DMS79 (cell line): ENCODE data around the gene DPY30.
"Not testable (repeated sequence)": the region's sequence is repeated elsewhere in the genome, so short reads cannot be mapped to it uniquely, and the experiment has no call there.

ENCODE experiments used
- DNase-seq: peaks from one replicate; lab custom pipeline; 2025; lab: John Stamatoyannopoulos, UW

Gene DPY30

DNA sequence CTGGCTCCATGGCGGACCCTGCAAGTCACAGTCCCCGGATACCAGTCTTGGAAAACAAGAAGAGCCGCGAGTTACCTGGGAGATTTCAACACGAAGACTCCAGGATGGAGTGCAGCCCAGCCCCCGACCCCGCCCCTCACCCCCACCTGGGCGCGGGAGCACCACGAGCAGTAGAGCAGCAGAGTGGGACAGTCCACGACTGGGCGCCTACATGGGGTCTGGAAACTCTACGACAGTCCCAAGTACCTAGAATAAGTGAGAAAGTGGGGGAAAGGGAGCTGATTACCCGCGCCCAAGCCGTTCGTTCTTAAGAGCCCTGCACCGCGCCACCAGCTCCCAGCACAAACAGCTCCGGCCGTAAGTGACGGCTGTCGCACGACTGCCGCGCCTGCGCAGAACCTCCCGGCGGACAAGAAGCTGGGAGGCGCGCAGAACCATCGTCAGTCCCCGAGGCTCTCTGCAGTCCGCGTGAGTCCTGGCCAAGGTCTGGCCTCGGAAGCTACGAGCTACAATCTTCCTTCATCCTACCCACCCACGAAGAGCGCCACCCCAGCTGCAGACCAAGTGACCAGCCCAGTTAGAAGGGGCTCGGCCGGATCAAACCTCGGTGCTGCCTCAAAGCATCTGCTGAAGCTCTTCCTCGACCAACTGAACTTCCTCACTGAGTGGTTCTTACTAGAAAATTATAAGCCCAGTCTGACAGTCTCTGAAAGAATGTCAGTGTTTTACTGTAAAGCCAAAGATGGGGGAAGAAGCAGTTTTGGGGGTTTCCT, at the start of gene DPY30:
Gene DPY30, minus strand, starts transcription at position 359 of the 773 bp plus-strand sequence. Its CDS starts 349 bp downstream, at position 10.
- peak; percentile 73 for DNase-seq

DNA sequence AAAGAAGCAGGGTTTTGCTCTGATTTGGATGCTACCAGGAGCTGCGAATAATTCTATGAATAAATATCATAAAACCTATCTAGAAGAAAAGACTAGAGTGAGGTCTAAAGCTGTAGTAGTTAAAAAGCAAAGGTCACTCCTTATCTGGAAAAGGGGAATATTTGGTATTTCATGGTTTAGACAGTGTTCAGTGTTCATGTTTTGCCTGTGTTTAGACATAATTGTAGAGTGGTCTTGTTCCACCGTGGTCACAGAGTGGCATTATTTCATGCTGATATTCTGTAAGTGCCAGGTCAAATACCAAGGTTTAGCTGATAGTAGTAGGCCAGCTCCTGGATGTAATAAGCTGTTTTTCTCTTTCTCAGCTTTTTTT, 34.5 kb upstream of the DPY30 start:
- DNase-seq, result no peak

DNA sequence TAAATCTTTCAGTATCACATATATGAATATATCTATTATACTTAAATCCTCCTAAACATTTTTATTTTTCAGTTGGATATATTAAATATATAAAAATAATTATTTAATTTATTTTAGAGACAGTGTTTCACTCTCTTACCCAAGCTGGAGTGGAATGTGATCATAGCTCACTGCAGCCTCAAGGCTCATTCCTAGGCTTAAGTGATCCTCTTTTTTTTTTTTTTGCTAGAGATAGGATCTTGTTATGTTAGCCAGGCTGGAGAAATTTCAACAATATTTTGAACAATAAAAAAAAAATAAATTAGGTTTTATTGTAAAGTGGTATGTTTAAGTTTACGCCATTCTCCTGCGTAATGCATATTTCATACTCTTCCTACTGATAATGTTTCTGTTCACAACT, 27.9 kb upstream of the DPY30 start:
- no peak for DNase-seq

DNA sequence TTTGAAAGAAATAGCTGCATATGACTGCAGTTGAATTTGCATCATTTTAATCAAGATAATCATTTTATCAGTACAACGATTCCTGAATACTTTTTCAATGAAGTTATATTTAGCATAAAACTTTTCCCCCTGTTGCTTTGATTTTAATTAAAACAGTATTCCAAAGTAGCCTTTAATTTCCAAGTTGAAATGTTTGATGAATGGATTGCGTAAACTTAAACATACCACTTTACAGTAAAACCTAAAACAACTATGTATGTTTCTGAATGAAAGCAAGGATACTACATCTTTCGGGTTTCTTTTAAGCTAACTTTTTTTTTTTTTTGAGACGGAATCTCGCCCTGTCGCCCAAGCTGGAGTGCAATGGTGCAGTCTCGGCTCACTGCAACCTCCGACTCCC, 25.1 kb upstream of the DPY30 start:
- no peak for DNase-seq

DNA sequence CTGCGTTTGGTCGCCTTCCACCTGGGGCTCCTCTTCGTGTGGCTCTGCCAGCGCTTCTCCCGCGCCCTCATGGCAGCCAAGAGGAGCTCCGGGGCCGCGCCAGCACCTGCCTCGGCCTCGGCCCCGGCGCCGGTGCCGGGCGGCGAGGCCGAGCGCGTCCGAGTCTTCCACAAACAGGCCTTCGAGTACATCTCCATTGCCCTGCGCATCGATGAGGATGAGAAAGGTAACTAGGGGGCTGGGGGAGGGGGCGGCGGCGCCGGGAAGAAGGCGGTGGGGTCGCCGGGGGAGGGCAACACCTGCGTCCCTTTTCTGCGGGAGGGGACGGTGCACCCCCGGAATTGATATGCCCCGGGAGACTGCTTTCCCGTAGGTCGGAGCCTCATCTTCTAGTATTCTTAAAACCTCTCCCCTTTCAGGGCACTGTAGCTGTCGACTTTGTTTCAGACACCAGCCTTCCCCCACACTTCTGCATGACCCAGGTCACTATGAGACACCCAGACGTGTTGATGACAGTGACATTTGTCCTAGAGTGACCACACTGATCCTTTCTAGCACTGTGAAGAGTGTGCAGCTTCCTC, 24.5 kb upstream of the DPY30 start:
- DNase-seq, result no peak

DNA sequence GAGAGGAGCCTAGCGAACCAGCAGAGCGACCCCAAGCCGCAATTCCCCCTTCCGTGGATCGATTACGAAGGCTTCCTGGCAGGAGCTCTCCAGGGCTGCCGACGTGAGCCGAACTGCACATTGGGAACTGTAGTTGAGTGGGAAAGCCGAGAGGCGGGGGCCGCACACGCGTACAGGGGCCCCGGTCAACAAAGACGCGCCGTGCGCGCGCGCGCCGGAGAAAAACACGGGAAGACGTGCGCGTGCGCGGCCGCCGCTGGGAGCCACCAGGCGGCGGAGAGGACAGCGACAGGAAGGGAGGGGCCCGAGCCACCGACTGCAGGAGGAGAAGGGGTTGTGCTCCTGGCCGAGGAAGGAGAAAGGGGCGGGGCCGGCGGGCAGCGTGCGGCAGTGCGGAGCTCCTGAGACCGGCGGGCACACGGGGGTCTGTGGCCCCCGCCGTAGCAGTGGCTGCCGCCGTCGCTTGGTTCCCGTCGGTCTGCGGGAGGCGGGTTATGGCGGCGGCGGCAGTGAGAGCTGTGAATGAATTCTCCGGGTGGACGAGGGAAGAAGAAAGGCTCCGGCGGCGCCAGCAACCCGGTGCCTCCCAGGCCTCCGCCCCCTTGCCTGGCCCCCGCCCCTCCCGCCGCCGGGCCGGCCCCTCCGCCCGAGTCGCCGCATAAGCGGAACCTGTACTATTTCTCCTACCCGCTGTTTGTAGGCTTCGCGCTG, 23.9 kb upstream of the DPY30 start, which contains the start of gene SPAST:
Gene SPAST, plus strand, starts transcription at position 247 of the 711 bp plus-strand sequence. Its CDS starts 276 bp downstream, at position 523.
- peak; percentile 96 for DNase-seq

DNA sequence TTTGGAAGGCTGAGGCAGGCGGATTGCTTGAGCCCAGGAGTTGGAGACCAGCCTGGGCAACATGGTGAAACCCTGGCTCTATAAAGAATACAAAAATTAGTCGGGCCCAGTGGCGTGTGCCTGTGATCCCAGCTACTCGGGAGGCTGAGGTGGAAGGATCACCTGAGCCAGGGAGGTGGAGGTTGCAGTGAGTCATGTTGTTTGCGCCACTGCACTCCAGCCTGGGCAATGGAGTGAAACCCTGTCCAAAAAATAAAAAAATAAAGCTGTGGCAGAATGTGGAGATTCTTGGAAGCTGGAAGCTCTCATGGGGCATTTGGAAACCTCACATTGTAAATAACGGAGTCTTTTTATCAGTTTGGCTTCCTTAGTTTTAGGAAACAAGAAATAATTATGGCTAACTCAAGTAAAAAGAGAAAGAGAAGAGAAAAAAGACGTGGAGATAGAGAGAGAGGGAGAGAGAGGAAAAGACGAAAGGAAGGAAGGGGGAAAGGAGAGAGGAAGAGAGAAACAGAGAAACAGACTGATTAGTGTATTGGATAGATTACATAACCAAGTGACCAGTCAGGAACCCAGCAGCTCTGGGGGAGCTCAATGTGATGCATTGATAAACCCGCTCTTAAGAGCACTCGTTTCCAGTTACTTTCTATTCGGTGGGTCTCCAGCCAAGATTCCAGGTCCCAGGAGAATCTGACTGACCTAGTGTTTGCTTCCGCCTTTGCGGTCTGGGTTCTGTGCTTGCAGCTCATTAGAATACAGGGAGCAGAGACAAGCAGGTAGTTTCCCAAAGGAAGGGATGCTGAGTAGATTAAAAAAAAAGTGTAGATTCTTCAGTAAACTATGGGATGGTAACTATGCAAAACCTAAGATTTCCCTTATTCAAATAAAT, 22.6 kb upstream of the DPY30 start:
- DNase-seq, result peak; percentile 76

DNA sequence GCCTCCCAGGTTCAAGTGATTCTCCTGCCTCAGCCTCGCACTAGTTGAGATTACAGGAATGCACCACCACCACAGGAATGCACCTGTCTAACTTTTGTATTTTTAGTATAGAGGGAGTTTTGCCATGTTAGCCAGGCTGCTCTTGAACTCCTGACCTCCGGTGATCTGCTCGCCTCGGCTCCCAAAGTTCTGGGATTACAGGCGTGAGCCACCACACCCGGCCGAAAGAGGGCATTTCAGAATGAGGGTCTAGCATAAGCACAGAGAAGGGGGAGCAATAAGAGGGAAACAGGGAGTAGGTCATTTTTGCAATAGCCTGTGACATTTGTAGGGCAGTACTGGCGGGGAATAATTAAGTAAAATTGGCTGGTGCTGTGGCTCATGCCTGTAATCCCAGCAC, 21.8 kb upstream of the DPY30 start:
- no peak for DNase-seq

DNA sequence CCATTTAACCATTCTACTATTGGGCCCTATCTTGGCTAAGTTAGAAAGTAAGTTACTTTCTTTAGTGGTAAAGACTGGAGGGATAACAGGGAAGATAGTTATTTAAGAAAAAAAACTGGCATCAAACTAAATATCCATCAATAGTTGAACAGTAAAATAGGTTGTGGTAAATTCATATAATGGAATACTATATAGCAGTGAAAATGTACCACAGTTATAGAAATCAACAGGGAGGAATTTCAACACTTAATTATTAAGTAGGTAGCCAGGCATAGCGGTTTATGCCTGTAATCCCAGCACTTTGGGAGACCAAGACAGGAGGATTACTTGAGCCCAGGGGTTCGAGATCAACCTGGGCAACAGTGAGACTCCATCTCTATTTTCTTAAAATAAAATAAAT, 20.7 kb upstream of the DPY30 start:
- no peak for DNase-seq

DNA sequence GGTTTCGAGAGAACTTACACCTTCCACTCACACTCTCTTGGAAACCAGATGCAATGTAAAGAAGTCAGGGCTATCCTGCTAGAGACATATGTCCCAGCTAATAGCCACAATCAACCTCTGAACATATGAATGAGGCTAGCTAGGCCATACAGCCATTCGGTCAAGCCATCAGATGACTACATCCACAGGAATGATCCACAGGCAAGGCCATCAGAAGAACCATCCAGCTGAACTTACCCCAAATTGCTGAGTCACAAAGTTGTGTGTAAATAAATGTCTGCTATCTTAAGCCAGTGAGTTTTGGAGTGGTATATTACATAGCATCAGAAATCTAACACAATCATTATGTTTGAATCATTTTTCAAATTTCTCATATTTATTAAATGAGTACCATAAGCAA, 18.5 kb upstream of the DPY30 start:
- DNase-seq, result no peak

DNA sequence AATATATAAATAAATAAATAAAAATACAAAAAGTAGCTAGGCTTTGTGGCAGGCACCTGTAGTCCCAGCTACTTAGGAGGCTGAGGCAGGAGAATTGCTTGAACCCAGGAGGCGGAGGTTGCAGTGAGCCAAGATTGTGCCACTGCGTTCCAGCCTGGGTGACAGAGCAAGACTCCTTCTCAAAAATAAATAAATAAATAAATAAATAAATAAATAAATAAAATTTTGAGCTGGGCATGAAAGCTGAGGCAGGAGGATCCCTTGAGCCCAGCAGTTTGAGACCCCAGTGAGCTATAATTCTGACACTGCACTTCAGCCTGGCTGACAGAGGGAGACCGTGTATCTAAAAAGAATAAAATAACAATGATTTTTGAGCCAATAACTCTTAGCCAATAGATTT, 15.0 kb upstream of the DPY30 start:
- DNase-seq, result not testable (repeated sequence)

DNA sequence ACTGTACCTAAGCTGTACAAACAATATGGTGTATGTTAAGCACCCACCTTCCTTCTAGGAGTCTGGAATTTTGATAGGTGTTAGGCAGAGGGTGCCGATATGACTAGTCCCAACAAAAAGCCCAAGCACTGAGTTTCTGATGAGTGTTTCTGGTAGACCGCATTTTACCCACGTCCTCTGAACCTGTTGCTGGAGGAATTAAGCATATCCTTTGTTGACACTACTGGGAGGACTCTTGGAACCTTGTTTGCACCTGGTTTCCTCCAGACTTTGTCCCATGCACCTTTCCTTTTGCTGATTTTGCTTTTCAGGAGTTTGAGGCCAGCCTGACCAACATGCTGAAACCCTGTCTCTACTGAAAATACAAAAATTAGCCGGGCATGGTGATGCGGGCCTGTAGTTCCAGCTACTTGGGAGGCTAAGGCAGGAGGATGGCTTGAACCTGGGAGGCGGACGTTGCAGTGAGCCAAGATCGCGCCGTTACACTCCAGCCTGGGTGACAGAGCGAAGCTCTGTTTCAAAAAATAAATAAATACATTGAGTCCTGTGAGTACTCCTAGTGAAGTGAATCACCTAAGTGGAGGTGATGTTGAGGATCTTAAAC, 12.3 kb upstream of the DPY30 start:
- no peak for DNase-seq

DNA sequence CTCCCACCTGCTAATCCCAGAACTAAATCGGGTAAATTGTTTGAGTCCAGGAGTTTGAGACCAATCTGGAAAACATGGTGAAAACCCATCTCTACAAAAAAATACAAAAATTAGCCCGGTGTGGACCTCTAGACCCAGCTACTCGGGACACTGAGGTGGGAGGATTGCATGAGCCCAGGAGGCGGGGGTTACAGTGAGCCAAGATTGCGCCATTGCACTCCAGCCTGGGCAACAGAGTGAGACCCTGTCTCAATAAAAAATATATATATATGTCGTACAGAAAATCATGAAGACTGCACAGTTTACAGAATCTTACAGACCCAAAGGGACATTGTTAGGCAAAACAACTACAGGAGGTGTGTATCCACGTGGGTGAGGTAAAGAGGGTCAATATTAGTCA, 4.0 kb upstream of the DPY30 start:
- no peak for DNase-seq

DNA sequence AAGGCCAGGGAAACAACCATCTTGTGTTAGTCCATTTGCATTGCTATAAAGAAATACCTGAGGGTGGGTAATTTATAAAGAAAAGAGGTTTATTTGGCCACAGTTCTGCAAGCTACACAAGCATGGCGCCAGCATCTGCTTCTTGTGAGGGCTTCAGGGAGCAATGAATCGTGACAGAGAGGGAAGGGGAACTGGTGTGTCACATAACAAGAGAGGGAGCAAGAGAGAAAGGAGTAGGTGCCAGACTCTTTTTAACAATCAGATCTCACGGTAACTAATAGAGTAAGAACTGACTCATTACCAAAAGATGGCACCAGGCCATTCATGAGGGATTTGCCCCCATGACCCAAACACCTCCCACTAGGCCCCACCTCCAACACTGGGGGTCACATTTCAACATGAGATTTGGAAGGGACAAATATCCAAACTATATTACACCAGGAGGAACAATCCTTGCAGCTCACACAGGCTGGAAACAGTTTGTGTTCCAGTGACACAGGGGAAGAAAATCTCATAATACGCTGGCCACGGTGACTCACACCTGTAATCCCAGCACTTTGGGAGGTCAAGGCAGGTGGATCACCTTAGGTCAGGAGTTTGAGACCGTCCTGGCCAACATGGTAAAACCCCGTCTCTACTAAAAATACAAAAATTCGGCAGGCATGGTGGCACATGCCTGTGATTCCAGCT, 5.3 kb downstream of the DPY30 start:
- peak; percentile 60 for DNase-seq

DNA sequence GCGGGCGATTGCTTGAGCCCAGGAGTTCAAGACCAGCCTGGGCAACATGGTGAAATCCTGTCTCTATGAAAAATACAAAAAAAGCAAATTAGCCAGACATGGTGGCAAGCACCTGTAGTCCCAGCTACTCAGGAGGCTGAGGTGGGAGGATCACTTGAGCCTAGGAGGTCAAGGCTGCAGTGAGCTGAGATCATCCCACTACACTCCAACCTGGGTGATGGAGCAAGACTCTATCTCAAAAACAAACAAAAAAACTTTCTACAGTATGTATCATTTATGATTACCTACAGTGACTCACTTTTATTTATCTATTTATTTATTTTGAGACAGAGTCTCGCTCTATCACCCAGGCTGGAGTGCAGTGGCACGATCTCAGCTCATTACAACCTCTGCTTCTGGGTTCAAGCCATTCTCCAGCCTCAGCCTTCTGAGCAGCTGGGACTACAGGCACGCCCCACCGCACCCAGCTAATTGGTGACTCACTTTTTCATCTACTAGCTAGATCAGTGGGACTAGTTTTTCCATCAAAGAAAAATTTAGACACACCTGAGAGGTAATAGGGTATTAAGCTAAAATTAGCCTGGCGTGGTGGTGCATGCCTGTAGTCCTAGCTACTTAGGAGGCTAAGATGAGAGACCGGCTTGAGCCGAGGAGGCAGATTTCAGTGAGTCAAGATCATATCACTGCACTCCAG, 20.7 kb downstream of the DPY30 start:
- DNase-seq, result not testable (repeated sequence)

DNA sequence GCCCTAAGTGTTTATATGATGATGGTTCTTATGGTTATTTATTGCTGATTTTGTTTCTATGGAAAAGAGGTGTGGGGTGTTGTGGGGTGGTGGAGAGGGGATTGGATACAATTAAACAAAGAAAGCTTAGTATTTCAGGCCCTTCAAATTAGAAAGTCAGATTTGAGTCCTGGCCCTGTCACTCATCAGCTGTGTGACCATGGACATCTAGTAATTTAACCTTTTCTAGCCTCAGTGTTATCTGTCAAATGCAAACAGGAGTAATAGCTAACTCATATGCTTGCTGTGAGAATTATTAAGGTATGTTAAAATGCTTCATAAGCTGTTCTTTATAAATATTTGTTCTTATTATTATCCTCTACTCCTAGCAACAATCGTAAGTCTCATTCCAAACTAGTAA, 26.7 kb downstream of the DPY30 start:
- DNase-seq, result no peak

DNA sequence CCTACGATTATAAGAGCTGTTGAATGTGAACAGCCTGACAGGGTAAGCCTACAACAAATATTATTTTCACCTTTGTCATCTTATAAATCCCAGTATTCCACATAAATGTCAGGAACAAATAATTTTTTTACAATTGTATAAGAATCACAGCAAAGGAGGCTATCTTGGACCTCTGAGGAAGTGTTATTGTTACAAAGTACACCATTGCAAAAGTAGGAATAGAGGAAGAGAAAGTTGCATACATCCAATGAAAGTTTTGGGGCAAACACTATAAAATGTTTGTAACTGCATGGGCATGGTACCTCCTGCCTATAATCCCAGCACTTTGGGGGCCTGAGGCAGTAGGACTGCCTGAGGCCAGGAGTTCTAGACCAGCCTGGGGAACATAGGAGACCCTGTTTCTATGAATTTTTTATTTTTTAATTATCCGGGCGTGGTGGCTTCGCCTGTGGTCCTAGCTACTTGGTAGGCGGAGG, 28.1 kb downstream of the DPY30 start:
- DNase-seq, result no peak

DNA sequence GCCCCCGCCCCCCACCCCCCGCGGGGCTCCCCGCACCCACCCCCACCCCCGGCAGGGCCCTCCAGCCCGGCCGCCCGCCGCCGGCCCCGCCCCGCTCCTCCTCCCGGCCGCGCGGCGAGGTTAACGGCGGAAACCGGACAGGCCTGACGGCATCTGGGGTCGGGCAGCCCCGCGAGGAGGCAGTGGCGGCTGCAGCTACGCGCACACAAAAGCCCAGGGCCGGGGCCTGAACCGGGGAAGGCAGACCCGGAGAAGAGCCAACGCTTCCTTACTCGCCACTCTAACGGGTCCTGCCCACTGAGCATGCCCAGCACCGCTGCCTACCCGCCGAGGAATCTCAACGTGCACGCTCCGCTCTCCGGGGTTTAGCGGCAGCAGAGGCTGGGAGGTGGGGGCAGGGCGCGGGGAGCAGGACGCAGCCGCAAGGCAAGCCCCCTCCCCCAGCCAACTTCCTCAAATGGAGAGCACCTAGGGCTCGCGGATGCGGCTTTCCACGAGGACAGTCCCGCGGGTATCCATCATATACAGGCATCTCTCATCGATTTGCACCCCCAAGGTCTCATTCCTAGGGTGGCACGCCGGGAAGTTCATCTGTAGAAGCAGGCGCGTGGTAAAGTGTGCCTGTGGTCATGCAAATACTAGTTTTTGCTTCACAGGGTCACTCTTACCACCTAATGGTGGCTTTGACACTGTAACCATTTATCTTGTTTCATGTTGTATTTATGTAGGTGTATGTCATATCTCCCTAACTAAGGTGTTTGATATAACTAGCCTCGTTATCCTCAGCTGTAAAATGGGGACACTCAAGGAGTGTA, 28.7 kb downstream of the DPY30 start, which contains the start of gene MEMO1:
Gene MEMO1, minus strand, starts transcription at position 339 of the 815 bp plus-strand sequence. CDS start 761 bp downstream, outside the sequence.
- peak; percentile 93 for DNase-seq

DNA sequence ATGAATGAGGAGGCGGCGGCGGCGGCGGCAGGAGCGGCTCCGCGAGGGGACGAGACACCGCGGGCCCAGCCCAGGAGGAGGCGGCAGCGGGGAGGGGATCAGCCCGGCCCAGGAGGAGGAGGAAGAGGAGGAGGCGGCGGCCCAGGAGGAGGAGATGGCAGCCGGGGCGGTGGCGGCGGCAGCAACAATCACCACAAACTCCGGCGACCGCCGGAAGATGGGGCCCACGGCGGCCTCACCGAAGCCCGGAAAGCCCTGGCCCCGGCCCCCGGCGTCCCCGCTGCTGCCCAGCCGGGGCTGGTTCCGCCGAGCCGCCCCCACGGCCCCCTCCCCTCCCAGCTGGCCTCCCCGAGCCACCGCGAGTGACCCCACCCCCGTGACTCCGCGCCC, 29.3 kb downstream of the DPY30 start:
- DNase-seq, result not testable (repeated sequence)
